Psoas muscle (tissue), 8 donors: ENCODE data around the gene CSHL1. TPM values are rescaled to one million over a fixed set of nuclear protein-coding genes. Genes with fewer than 3 reads are reported as not detected.

Experiments
- ATAC-seq, 4 donors: fragments of 200-7000 bp; cut with Tn5 transposase; one replicate each; pipeline ENCODE4 v1.9.1; 2020; ENCODE audit warnings: moderate library complexity in 3 of 4, mild to moderate bottlenecking in 2 of 4
- DNase-seq, 2 donors: peaks; one replicate each; pipeline ENCODE4 v3.0.0-alpha.2; 2020
- H3K27ac ChIP-seq: fragments of 200-600 bp; one replicate; pipeline ENCODE4 v1.8.0; 2022
- H3K27me3 ChIP-seq, 3 donors: fragments of 200-600 bp in 1 of 3; one replicate each; pipeline versions ENCODE4 v1.6.1 to v1.8.0; 2013 to 2022; ENCODE audit warnings: low read length in 2 of 3, mild to moderate bottlenecking in 2 of 3, moderate library complexity in 1 of 3; ENCODE audit not compliant: insufficient read depth in 3 of 3
- H3K36me3 ChIP-seq, 2 donors: fragments of 200-600 bp in 1 of 2; one replicate each; pipeline versions ENCODE4 v1.6.1 to v1.8.0; 2013 to 2022; ENCODE audit warnings: low read depth in 1 of 2, mild to moderate bottlenecking in 1 of 2, moderate library complexity in 1 of 2; ENCODE audit not compliant: insufficient read depth in 1 of 2
- H3K4me1 ChIP-seq: fragments of 200-600 bp; one replicate; pipeline ENCODE4 v1.8.0; 2022
- H3K4me3 ChIP-seq: fragments of 200-600 bp; one replicate; pipeline ENCODE4 v1.8.0; 2022; ENCODE audit warnings: mild to moderate bottlenecking
- H3K9me3 ChIP-seq: fragments of 200-600 bp; one replicate; pipeline ENCODE4 v1.8.0; 2022
- CTCF ChIP-seq: fragments of 200-600 bp; IDR thresholded peaks from one replicate; pipeline ENCODE4 v1.8.0; 2022; ENCODE audit warnings: antibody characterized with exemption
- WGBS, 3 donors: extraction: QIAGEN DNeasy Blood & Tissue Kit; methylation state at CpG; one replicate each; pipeline versions ENCODE4 v1.1.6 to v1.1.7; 2013; 5-methylcytosine and 5-hydroxymethylcytosine counted together
- intact Hi-C, 2 donors: fragments of 100-400 bp; cut with DNase I; formaldehyde crosslinking; loops; one replicate each; pipeline versions ENCODE4 v1.11.0 to v1.14.2; 2022
- polyA plus RNA-seq, 3 donors: library from polyadenylated mRNA; stranded (reverse); fragments of 200-250 nt; gene quantifications; one replicate each; pipeline ENCODE4 v1.2.3, GENCODE V29; 2013
- total RNA-seq, 4 donors: library from RNA; stranded (reverse); fragmentation: NEBNext Ultra II Directional in 2 of 4; extraction: Animal tissue kit (Norgen Biotek cat#: 25700) in 2 of 4; gene quantifications; one replicate each; pipeline versions ENCODE4 v1.2.1 to v1.2.4, GENCODE V29; 2021 to 2023
- donor health status: healthy with polysubstance abuse.
- donor health status: DM: no; HTN: no; CAD: no; lungs with moderate emphysema.
- donor health status: Bipolar disorder and iron deficiency.
- donor health status: healthy.
- donor health status: DM: yes; HTN: yes; CAD: no.
- donor health status: DM: no; HTN: no; CAD: no.
- donor health status: DM: no; HTN: no; CAD: no.
- donor health status: DM: yes; HTN: yes; CAD: no.

Gene CSHL1
- total and polyA plus RNA-seq, 7 donors = not detected

GRCh38 chr17:63928966-63929695 lies 18.1 kb upstream of the CSHL1 start:
- Histone ChIP-seq H3K4me1 (peaks cover 7% of the 10 kb centered on the region), H3K36me3 (no peaks in the 10 kb centered on the region), H3K9me3 (no peaks in the 10 kb centered on the region), H3K27me3 (no peaks in the 10 kb centered on the region), H3K4me3 (no peak overlapping the region), H3K27ac (no peak overlapping the region)
- ATAC-seq (no peak), DNase-seq (no peak)
- intact Hi-C loops = no loop called here
- no peak for TF ChIP-seq CTCF
- WGBS, 3 donors = 91 to 96% (median 95%) methylated on average over 10 of the region's 10 CpGs

GRCh38 chr17:63928172-63928666 lies 17.2 kb upstream of the CSHL1 start:
- no peak for DNase-seq
- intact Hi-C loops = no loop called here
- Histone ChIP-seq H3K9me3 (no peaks in the 10 kb centered on the region), H3K4me3 (no peak overlapping the region), H3K27me3 (no peaks in the 10 kb centered on the region), H3K4me1 (peaks cover 7% of the 10 kb centered on the region), H3K36me3 (no peaks in the 10 kb centered on the region), H3K27ac (no peak overlapping the region)
- 86 to 93% (median 88%) methylated on average over 10 of the region's 10 CpGs for WGBS, 3 donors
- no peak for TF ChIP-seq CTCF
- ATAC-seq = no peak

GRCh38 chr17:63927464-63928171 lies 16.6 kb upstream of the CSHL1 start:
- no peaks in the 10 kb centered on the region for H3K36me3 ChIP-seq
- no peaks in the 10 kb centered on the region for H3K9me3 ChIP-seq
- H3K4me1 ChIP-seq = peaks cover 7% of the 10 kb centered on the region
- H3K27ac ChIP-seq = no peak overlapping the region
- no peak overlapping the region for H3K4me3 ChIP-seq
- H3K27me3 ChIP-seq = no peaks in the 10 kb centered on the region
- intact Hi-C loops = no loop called here
- no peak for TF ChIP-seq CTCF
- WGBS, 3 donors = 75 to 78% (median 76%) methylated on average over 8 of the region's 8 CpGs
- ATAC-seq (no peak), DNase-seq (no peak)

GRCh38 chr17:63926164-63926563 lies 15.1 kb upstream of the CSHL1 start:
- Histone ChIP-seq H3K9me3 (no peaks in the 10 kb centered on the region), H3K27ac (no peak overlapping the region), H3K4me3 (no peak overlapping the region), H3K27me3 (no peaks in the 10 kb centered on the region), H3K4me1 (peaks cover 7% of the 10 kb centered on the region), H3K36me3 (no peaks in the 10 kb centered on the region)
- TF ChIP-seq CTCF = no peak
- 95 to 100% (median 100%) methylated on average over 2 of the region's 2 CpGs for WGBS, 3 donors
- ATAC-seq = no peak
- intact Hi-C loops = no loop called here
- no peak for DNase-seq
